ENCODE results near the gene GAS7.

GAS7 gene

GRCh38 chr17:10170233-10170632, 28.2 kb downstream of the GAS7 start:
- no peak for DNase-seq

DNA sequence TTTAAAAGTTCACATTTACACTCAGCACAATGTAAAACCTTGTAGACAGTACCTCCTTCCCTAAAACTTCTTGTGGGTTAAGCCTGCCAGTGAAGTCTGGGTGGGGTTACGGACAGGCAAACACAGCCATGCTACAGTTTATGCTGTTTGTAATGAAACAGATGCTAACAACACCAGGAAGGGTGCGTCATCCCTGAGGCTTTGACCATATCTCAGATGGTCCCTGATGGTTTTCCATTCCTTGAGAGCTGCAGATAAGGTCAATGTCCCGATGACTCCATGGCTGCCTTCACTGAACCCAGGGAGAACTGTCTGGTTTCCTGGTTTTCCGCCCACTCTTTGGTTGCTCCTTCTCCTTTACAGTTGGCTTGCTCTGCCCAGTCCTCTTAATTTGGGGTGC, 29.1 kb downstream of the GAS7 start:
- no peak for DNase-seq

GRCh38 chr17:10166176-10166935, 32.0 kb downstream of the GAS7 start:
- no peak for DNase-seq

DNA sequence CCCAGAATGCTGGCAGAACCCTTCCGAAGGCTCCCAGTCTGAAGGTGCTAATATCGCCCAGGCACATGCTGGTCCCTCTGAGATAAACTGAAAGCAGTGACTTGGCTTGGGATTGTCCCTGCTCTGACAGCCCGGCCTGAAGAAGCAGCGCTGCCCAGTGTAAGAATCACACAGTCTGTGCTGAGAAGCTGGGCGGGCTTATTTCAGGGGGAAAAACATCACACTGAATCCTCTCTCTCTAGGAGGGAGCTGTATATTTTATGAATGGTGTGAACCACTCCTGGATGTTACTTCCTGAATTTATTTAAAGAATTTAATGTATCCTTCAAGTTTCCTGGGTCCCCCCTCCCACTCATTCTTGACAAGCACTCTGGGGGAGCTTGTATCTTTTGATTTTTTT, 36.3 kb downstream of the GAS7 start:
- DNase-seq: no peak

DNA sequence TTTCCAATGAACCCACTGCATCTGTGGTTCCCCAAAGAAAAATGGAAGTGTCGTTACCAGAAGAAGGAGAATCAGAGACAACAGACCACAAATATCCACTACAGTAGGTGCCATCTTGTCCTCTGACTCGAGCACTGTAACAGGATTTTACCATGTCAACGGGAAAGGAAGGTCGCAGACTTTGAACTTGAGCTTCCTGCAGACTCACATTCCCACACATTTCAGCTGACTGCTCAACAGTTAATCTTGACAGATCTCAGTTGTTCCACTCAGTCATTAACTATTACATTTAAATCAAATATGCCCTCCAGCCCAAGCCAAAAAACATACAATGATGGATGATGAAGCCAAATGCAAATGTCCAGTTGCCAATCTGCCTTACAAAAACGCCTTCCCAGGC, 37.0 kb downstream of the GAS7 start:
- DNase-seq: no peak

- peak in 1 of 5 experiments; percentile 48 for DNase-seq
These were observed 41.3 kb downstream of the GAS7 start for GRCh38 chr17:10156948-10157607.

GRCh38 chr17:10156599-10156947, 41.8 kb downstream of the GAS7 start:
- DNase-seq: no peak

DNA sequence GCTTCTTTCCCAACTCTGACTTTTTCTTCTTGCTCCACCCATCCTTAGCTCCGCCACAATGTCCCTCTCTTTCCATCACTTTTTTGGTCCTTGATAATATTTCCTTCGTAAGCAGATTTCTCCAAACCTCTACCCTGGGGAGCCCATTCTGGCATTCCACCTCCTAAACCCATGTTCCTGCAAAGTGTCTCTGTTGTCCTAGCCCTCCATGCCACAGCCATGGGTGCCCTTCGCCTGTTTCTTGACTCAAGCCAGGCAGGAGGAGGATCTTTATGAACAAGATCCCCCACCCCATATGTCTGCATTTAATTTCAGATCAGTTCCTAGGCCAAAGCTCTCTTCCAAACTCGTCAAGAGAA, 42.4 kb downstream of the GAS7 start:
- DNase-seq: no peak

- DNase-seq: no peak
These were observed 42.9 kb downstream of the GAS7 start for GRCh38 chr17:10155371-10156076.

GRCh38 chr17:10151667-10152496, 46.5 kb downstream of the GAS7 start:
- no peak for DNase-seq

- DNase-seq: peak in 2 of 5 experiments; percentile 46 to 65
These were observed 48.6 kb downstream of the GAS7 start for GRCh38 chr17:10149573-10150399.

DNA sequence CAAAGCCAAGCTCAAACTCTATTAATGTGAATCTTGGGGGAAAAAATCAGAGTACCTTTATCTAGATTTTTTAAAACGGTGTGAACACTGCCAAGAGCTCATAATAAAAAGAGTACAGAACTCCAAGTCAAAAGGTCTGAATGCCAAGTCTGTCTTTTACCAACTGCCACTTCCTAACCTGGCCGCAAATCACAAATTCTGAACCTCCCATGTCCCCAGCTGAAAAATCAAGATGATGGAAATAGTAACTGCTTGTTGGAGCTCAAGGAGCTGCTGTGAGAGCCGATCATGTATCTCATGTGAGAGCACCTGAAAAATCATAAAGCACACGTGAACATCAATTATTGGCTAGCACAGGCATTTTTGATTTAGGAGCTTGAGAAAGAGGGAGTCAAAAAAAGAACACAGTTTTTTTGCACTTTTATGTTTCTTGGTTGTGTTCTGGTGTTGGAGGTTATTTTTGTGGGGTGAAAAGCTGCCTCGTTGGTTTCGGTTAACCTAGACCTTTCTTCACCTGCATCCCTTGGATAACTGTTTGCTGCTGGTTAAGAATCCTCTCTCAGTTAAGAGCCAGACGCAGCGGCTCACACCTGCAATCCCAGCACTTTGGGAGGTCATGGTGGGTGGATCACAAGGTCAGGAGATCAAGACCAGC, 50.5 kb downstream of the GAS7 start:
- no peak for DNase-seq

DNA sequence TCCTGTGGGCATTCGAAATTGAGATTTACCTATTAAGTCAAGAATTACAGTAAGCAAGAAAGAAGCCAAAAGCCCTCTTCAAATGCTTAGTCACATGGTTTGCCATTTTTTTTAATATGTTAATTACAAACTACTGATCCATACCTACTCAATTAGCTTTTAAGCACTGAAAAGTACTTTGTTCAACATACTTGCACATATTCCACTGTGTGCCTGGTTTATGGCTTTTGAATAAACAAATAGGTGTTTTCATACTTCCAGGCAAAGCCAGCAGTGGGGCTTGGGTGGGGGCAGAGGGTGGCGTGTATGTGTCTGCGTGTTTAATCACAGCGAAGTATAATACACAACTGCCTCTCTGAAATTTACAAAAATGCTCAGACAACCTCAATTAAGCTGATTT, 51.4 kb downstream of the GAS7 start:
- DNase-seq: no peak

GRCh38 chr17:10144982-10145381, 53.4 kb downstream of the GAS7 start:
- no peak for DNase-seq

DNA sequence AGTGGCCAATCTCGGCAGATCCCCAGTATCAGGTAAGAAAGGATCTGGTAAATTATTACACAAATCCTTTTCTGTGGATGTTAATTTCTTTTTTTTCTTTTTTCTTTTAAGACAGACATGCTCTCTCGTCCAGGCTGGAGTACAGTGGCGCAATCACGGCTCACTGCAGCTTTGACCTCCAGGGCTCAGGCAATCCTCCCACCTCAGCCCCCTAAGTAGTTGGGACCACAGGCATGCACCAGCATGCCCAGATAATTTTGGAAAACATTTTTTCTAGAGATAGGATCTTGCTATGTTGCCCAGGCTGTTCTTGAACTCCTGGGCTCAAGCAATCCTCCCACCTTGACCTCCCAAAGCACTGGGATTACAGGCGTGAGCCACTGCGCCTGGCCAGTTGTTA, 54.0 kb downstream of the GAS7 start:
- DNase-seq: no peak

GRCh38 chr17:10141436-10141835, 57.0 kb downstream of the GAS7 start:
- no peak for DNase-seq

GRCh38 chr17:10139577-10139976, 58.8 kb downstream of the GAS7 start:
- no peak for DNase-seq

DNA sequence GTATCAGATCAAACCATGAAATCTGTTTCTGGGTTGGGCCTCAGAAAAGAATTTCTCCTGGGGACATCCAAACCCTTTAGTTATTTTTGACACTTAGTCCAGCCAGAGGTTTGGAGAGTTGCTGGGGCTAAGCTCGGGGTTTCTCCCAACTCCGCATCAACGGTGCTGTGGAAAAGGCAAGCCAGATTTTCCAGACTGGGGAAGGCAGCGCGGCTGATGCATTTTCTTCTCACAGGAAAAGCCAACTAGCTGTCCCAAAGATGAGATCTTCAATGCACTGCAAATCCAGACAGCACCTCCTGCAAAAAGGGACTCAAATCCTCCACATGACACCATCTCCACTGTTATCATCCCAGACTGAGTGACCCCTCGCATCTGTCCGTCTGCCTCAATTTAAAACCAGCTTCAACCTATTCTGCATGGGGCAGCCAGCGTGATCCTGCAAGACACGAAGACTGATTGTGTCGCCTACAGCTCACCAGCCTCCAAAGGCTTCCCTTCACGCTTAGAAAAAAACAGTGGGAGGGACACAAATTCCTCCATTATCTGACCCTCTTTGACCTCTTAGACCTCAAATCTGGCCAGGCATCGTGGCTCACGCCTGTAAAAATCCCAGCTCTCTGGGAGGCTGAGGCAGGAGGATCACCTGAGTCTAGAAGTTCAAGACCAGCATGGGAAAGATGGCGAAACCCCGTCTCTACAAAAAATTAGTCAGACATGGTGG, 62.0 kb downstream of the GAS7 start:
- no peak for DNase-seq

DNA sequence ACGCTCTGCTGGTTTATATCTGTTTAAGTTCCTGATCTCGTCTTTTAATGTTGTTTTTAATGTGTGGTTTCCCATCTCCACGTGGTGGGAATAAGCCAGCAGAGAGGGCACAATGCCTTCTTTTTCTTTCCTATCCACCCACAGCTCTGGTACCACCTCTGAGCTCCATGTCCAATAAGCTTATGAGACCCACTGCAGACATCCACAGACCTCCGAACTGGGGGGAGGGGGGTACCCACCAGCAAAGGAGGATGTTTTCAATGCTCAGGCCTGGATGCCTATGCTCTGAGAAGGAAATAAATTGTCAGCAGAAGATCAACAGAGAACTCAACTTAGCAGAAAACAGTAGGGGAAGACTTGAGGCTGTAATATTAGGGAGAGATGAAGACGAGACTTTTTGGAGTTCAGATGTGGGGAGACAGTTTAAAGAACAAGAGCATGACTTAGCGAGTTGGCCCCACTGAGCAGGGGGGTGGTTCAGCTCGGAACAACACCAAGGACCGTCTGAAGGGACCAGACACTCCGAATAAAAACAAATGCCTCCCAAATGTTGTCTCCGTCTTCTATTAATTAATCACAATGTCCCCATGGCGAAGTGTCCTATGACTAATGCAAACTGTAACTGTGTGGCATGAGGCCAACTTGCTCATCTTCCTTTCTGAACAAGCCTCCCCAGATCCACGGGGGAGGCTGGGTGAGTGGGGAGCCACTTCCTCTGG, 62.7 kb downstream of the GAS7 start:
- DNase-seq: no peak

- DNase-seq: no peak
These were observed 67.7 kb downstream of the GAS7 start for GRCh38 chr17:10130677-10131076.
